ENCODE data around the gene PTPN1. TPM values are rescaled to one million over a fixed set of nuclear protein-coding genes. Genes with fewer than 3 reads are reported as not detected.

The PTPN1 gene
- polyA plus RNA-seq, 3 donors: 12.4 to 21.4 (median 19.1) TPM

GRCh38 chr20:50546729-50547314 lies 36.6 kb downstream of the PTPN1 start:
- peak overlapping the region; percentile 31 to 74 for H3K27ac ChIP-seq (ENCODE audit: low read depth in 1 of 2, low read length in 2 of 2)
- H3K79me2 ChIP-seq (ENCODE audit: insufficient read depth, low read length): peaks cover 93% of the 10 kb centered on the region
- H3K9me3 ChIP-seq (replicated peaks in 1 of 2; ENCODE audit: control insufficient read depth in 1 of 2, insufficient read depth in 1 of 2, low read length in 2 of 2): no peaks in the 10 kb centered on the region
- H4K20me1 ChIP-seq (ENCODE audit: insufficient read depth, low read length): peaks cover 93% of the 10 kb centered on the region
- peaks cover 13 to 27% of the 10 kb centered on the region in 2 donors for H3K36me3 Mint-ChIP-seq
- no CpG with 5 or more reads among the region's 5 CpGs for WGBS (ENCODE audit: insufficient coverage)
- H2AFZ ChIP-seq (ENCODE audit: insufficient read depth, low read depth, low read length, poor library complexity, severe bottlenecking): no peak overlapping the region
- peaks cover 0 to 2% (median 0%) of the 10 kb centered on the region in 7 donors for H3K9me3 Mint-ChIP-seq
- peaks cover 5 to 32% of the 10 kb centered on the region in 2 donors for H3K36me3 ChIP-seq (replicated peaks in 1 of 2; ENCODE audit: control insufficient read depth in 1 of 2, insufficient read depth in 2 of 2, low read length in 2 of 2)
- H3K4me1 Mint-ChIP-seq: peaks cover 55% of the 10 kb centered on the region
- H3K27me3 Mint-ChIP-seq (ENCODE audit: low read depth in 3 of 3): no peaks in the 10 kb centered on the region
- H3K27ac Mint-ChIP-seq: peak overlapping the region; percentile 81 to 93 (median 90)
- H3K4me1 ChIP-seq (ENCODE audit: control insufficient read depth in 1 of 2, insufficient read depth in 2 of 2, low read length in 2 of 2): peaks cover 44 to 59% of the 10 kb centered on the region in 2 donors
- peak overlapping the region; percentile 50 for H3K4me2 ChIP-seq (replicated peaks; ENCODE audit: extremely low read depth, low read length, poor library complexity, severe bottlenecking)
- intact Hi-C loops (cut with micrococcal nuclease): loop anchor here in 1 of 2 donors (5.0 kb wide), 1 partner anchor 35 kb away; the partner anchor contains the start of gene PTPN1
- DNase-seq: peak; percentile 49 to 57 (median 52)
- no peak for TF ChIP-seq CTCF (IDR thresholded peaks at IDR 0.05)
- peak overlapping the region; percentile 29 to 76 for H3K4me3 Mint-ChIP-seq
- peak overlapping the region in 1 of 3 experiments; percentile 47 for H3K4me3 ChIP-seq (replicated peaks in 1 of 3; ENCODE audit: low read depth in 2 of 3, low read length in 3 of 3)
- H3K27me3 ChIP-seq (ENCODE audit: control insufficient read depth in 2 of 2, insufficient read depth in 2 of 2, low read length in 2 of 2): no peaks in the 10 kb centered on the region
- H3K9ac ChIP-seq (ENCODE audit: insufficient read depth, low read length, poor library complexity, severe bottlenecking): no peak overlapping the region

- Mint-ChIP-seq H3K9me3 (peaks cover 0 to 2% (median 0%) of the 10 kb centered on the region in 7 donors), H3K36me3 (peaks cover 13 to 28% of the 10 kb centered on the region in 2 donors), H3K4me3 (no peak overlapping the region), H3K27me3 (ENCODE audit: low read depth in 3 of 3) (no peaks in the 10 kb centered on the region), H3K4me1 (peaks cover 43% of the 10 kb centered on the region), H3K27ac (peak overlapping the region in 4 of 7 donors; percentile 35 to 67 (median 51))
- 20% methylated on average over 3 of the region's 6 CpGs for WGBS (ENCODE audit: insufficient coverage)
- DNase-seq: no peak
- Histone ChIP-seq H3K4me3 (replicated peaks in 1 of 3; ENCODE audit: low read depth in 2 of 3, low read length in 3 of 3) (no peak overlapping the region), H2AFZ (ENCODE audit: insufficient read depth, low read depth, low read length, poor library complexity, severe bottlenecking) (no peak overlapping the region), H3K4me1 (ENCODE audit: control insufficient read depth in 1 of 2, insufficient read depth in 2 of 2, low read length in 2 of 2) (peaks cover 35 to 47% of the 10 kb centered on the region in 2 donors), H4K20me1 (ENCODE audit: insufficient read depth, low read length) (peaks cover 93% of the 10 kb centered on the region), H3K27ac (ENCODE audit: low read depth in 1 of 2, low read length in 2 of 2) (peak overlapping the region in 1 of 2 donors; percentile 74), H3K27me3 (ENCODE audit: control insufficient read depth in 2 of 2, insufficient read depth in 2 of 2, low read length in 2 of 2) (no peaks in the 10 kb centered on the region), H3K9me3 (replicated peaks in 1 of 2; ENCODE audit: control insufficient read depth in 1 of 2, insufficient read depth in 1 of 2, low read length in 2 of 2) (no peaks in the 10 kb centered on the region), H3K36me3 (replicated peaks in 1 of 2; ENCODE audit: control insufficient read depth in 1 of 2, insufficient read depth in 2 of 2, low read length in 2 of 2) (peaks cover 5 to 32% of the 10 kb centered on the region in 2 donors), H3K79me2 (ENCODE audit: insufficient read depth, low read length) (peaks cover 93% of the 10 kb centered on the region), H3K9ac (ENCODE audit: insufficient read depth, low read length, poor library complexity, severe bottlenecking) (no peak overlapping the region), H3K4me2 (replicated peaks; ENCODE audit: extremely low read depth, low read length, poor library complexity, severe bottlenecking) (no peak overlapping the region)
- intact Hi-C loops (cut with micrococcal nuclease): loop anchor here in 1 of 2 donors (5.0 kb wide), 1 partner anchor 36 kb away; the partner anchor contains the start of gene PTPN1
- TF ChIP-seq CTCF (IDR thresholded peaks at IDR 0.05): no peak
These were observed 37.8 kb downstream of the PTPN1 start for GRCh38 chr20:50547964-50548363.
